ENCODE measurements around the gene ZNRF1. TPM values are rescaled to one million over a fixed set of nuclear protein-coding genes. Genes with fewer than 3 reads are reported as not detected.

Gene ZNRF1
- total and polyA plus RNA-seq, 10 of the 15 experiments (the other 5 are each of a cell fraction or from before 2014, with no cell fraction given): 5.8 to 25.9 (median 14.3) TPM

DNA sequence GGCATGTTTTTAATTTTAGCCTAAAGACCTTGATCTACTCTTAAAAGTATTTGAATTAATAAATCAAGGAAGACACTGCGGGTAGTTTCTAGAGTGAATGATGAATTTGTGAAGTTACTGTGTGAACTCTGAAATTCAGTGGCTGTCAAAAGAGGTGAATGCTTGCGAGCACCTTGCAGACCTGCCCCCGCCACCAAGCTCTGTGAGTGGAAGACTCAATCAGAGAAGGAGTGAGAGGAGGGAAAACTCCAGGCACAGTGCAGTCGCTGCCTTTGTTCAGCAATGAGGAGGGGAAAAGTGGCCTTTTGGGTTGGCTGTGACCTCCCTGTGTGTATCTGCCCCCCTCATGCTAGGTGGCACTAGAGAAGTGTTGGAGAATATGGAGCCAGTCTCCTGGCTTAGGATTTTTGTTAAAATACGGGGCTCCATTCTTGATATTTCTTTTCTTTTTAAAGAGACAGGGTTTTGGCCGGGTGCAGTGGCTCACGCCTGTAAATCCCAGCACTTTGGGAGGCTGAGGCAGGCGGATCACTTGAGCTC lies 64.8 kb downstream of the ZNRF1 start:
- ChIA-PET SMC1A (ENCODE audit: uncharacterized antibody, unreplicated experiment) (interaction anchor here (1.3 kb wide), 2 partner anchors 9 to 56 kb away, joined by 5 to 6 read pairs; no protein-coding TSS in a partner anchor), CTCF (interaction anchor here (0.7 to 2.8 kb wide), 8 partner anchors 9 to 65 kb away, joined by 3 to 8 read pairs (median 4); partner anchors contain the start of gene ZNRF1), RAD21 (ENCODE audit: unreplicated experiment) (interaction anchor here (1.2 to 1.9 kb wide), 2 partner anchors 47 kb away, joined by 3 to 5 read pairs; no protein-coding TSS in a partner anchor), POLR2A (interaction anchor here (1.3 kb wide), 1 partner anchor 30 kb away, joined by 3 read pairs; no protein-coding TSS in a partner anchor)
- BruUV-seq (replicated peaks): no TSS peak
- WGBS (ENCODE audit: insufficient coverage, insufficient replicate concordance, low lambda C conversion rate, missing lambda C conversion rate): 85% methylated on average over 8 of the region's 8 CpGs
- TF ChIP-seq, protein P1, sequence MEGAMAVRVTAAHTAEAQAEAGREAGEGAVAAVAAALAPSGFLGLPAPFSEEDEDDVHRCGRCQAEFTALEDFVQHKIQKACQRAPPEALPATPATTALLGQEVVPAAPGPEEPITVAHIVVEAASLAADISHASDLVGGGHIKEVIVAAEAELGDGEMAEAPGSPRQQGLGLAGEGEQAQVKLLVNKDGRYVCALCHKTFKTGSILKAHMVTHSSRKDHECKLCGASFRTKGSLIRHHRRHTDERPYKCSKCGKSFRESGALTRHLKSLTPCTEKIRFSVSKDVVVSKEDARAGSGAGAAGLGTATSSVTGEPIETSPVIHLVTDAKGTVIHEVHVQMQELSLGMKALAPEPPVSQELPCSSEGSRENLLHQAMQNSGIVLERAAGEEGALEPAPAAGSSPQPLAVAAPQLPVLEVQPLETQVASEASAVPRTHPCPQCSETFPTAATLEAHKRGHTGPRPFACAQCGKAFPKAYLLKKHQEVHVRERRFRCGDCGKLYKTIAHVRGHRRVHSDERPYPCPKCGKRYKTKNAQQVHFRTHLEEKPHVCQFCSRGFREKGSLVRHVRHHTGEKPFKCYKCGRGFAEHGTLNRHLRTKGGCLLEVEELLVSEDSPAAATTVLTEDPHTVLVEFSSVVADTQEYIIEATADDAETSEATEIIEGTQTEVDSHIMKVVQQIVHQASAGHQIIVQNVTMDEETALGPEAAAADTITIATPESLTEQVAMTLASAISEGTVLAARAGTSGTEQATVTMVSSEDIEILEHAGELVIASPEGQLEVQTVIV (IDR thresholded peaks at IDR 0.05; ENCODE audit: borderline replicate concordance, partially characterized antibody): no peak
- TF ChIP-seq IKZF2 (IDR thresholded peaks at IDR 0.05) (no peak), MYB (IDR thresholded peaks at IDR 0.05; ENCODE audit: borderline replicate concordance, low read depth, low read length) (no peak), CREM (IDR thresholded peaks at IDR 0.05; ENCODE audit: low read depth) (no peak), NFIC (IDR thresholded peaks at IDR 0.05; ENCODE audit: low read depth, low read length) (no peak), RUNX3 (IDR thresholded peaks at IDR 0.05; ENCODE audit: low read length) (no peak), SRF (IDR thresholded peaks at IDR 0.05; ENCODE audit: low read depth in 2 of 2, low read length in 2 of 2) (no peak), ZNF207 (IDR thresholded peaks at IDR 0.05; ENCODE audit: borderline replicate concordance) (no peak)
- TF ChIP-seq, protein P2, sequence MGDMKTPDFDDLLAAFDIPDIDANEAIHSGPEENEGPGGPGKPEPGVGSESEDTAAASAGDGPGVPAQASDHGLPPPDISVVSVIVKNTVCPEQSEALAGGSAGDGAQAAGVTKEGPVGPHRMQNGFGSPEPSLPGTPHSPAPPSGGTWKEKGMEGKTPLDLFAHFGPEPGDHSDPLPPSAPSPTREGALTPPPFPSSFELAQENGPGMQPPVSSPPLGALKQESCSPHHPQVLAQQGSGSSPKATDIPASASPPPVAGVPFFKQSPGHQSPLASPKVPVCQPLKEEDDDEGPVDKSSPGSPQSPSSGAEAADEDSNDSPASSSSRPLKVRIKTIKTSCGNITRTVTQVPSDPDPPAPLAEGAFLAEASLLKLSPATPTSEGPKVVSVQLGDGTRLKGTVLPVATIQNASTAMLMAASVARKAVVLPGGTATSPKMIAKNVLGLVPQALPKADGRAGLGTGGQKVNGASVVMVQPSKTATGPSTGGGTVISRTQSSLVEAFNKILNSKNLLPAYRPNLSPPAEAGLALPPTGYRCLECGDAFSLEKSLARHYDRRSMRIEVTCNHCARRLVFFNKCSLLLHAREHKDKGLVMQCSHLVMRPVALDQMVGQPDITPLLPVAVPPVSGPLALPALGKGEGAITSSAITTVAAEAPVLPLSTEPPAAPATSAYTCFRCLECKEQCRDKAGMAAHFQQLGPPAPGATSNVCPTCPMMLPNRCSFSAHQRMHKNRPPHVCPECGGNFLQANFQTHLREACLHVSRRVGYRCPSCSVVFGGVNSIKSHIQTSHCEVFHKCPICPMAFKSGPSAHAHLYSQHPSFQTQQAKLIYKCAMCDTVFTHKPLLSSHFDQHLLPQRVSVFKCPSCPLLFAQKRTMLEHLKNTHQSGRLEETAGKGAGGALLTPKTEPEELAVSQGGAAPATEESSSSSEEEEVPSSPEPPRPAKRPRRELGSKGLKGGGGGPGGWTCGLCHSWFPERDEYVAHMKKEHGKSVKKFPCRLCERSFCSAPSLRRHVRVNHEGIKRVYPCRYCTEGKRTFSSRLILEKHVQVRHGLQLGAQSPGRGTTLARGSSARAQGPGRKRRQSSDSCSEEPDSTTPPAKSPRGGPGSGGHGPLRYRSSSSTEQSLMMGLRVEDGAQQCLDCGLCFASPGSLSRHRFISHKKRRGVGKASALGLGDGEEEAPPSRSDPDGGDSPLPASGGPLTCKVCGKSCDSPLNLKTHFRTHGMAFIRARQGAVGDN (IDR thresholded peaks at IDR 0.05): no peak
- TF ChIP-seq, protein P3, sequence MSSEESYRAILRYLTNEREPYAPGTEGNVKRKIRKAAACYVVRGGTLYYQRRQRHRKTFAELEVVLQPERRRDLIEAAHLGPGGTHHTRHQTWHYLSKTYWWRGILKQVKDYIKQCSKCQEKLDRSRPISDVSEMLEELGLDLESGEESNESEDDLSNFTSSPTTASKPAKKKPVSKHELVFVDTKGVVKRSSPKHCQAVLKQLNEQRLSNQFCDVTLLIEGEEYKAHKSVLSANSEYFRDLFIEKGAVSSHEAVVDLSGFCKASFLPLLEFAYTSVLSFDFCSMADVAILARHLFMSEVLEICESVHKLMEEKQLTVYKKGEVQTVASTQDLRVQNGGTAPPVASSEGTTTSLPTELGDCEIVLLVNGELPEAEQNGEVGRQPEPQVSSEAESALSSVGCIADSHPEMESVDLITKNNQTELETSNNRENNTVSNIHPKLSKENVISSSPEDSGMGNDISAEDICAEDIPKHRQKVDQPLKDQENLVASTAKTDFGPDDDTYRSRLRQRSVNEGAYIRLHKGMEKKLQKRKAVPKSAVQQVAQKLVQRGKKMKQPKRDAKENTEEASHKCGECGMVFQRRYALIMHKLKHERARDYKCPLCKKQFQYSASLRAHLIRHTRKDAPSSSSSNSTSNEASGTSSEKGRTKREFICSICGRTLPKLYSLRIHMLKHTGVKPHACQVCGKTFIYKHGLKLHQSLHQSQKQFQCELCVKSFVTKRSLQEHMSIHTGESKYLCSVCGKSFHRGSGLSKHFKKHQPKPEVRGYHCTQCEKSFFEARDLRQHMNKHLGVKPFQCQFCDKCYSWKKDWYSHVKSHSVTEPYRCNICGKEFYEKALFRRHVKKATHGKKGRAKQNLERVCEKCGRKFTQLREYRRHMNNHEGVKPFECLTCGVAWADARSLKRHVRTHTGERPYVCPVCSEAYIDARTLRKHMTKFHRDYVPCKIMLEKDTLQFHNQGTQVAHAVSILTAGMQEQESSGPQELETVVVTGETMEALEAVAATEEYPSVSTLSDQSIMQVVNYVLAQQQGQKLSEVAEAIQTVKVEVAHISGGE (CRISPR knock-in tag; IDR thresholded peaks at IDR 0.05): no peak
- Histone ChIP-seq H3K36me3 (ENCODE audit: control insufficient read depth in 2 of 2, insufficient read depth in 2 of 2, low read length in 1 of 2) (no peaks in the 10 kb centered on the region), H3K9ac (ENCODE audit: control insufficient read depth, insufficient read depth, low read length) (no peak overlapping the region), H3K4me1 (ENCODE audit: control insufficient read depth, insufficient read depth, low read length) (peaks cover 14% of the 10 kb centered on the region), H3K27me3 (replicated peaks in 1 of 2; ENCODE audit: control insufficient read depth in 2 of 2, insufficient read depth in 2 of 2, low read length in 1 of 2) (no peaks in the 10 kb centered on the region), H3K79me2 (ENCODE audit: control insufficient read depth, insufficient read depth, low read length) (no peaks in the 10 kb centered on the region; the same call in none of the 2 replicates), H2AFZ (ENCODE audit: control insufficient read depth, low read depth, low read length) (no peak overlapping the region), H3K4me3 (no peak overlapping the region), H3K9me3 (replicated peaks; ENCODE audit: control insufficient read depth, insufficient read depth, low read length) (no peaks in the 10 kb centered on the region), H3K4me2 (ENCODE audit: control insufficient read depth, insufficient read depth) (no peak overlapping the region), H3K27ac (ENCODE audit: control insufficient read depth, insufficient read depth) (no peak overlapping the region), H4K20me1 (ENCODE audit: control insufficient read depth, insufficient read depth) (no peaks in the 10 kb centered on the region)
- intact Hi-C loops (cut with micrococcal nuclease; ENCODE audit: unreplicated experiment): no loop called here
- ATAC-seq (no peak), FAIRE-seq (no peak), DNase-seq (ENCODE audit: low read depth, low spot score) (no peak)
- in situ Hi-C loops (cut with MboI): no loop called here

All from GM12878 (cell line).